NAMALWA (cell line): ENCODE data around the gene HOPX.
"Not testable (repeated sequence)": the region's sequence is repeated elsewhere in the genome, so short reads cannot be mapped to it uniquely, and the experiment has no call there.

ENCODE experiments used
- DNase-seq: peaks from one replicate; pipeline ENCODE4 v3.0.0-alpha.2; 2015; ENCODE audit warnings: low spot score

Gene HOPX

DNA sequence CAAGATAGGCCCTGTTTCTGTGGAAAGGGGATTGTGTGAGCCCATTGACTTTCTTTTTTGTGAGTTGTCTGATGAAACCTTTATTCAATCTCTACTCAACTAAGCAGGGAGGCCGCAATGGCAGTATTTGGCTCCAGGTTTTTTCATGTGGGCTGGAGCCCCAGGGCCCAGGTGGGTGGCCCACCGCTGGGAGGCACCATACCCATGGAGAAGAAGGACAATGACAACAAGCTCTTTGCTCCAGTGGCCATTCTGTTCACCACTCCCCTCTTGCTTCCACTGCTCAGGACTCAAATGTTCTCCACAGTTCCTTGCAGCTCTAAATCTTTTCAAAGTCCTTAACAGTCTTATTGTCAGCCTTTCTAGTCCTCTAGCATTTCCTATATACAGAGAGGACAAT is 54.1 kb downstream of the HOPX start:
- DNase-seq: no peak

DNA sequence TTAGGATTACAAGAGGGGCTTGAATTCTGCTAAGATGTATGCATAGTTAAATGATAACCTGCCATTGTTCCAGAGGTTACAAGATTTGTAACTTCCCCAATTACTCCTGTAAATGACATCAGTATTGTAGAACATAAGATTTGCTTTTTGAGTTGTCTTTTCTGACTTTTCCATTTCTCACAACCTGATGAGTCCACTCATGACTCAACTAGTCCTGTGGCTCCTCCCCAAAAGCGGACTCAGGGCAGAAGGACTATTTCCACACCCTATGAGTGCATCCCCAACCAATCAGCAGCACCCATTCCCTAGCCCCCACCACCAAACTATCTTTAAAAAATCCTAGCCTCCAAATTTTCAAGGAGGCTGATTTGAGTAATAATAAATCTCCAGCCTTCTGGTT is 54.7 kb downstream of the HOPX start:
- DNase-seq: no peak

DNA sequence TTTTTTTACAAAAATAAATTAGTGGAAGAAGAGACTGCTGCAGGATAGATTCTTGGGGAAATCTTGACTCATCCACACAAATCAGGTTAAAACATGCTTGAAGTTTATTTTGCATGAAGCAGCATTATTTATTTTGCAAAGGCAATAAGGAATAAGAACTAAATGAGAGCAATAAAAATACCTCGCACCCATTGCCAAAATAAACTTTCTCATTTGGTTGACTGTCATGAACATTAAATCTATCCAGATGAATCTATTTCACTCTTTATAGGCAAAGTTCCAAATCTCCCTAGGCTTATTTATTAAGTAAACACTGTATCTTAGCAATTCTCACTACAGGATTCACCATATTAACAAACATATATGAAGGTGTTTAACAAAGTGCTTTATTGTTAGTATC is 58.9 kb downstream of the HOPX start:
- no peak for DNase-seq

DNA sequence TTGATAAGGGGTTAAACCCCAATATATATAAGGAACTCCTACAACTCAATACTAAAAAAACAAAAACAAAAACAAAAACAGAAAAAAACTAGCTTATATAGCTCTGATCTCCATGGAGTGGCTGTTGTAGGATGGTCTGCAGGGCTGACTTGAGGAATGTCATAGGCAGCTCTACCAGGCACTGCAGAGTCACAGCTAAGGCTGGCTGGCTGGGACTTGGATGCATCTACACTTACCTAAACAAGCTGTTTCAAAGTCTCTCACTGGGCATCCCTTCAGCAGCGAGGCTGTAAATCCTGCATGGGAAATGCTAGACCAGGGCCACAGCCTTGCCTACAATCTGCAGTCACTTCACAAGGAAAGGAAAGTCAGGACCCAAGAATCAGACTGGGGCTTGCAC is 61.3 kb downstream of the HOPX start:
- DNase-seq: no peak

DNA sequence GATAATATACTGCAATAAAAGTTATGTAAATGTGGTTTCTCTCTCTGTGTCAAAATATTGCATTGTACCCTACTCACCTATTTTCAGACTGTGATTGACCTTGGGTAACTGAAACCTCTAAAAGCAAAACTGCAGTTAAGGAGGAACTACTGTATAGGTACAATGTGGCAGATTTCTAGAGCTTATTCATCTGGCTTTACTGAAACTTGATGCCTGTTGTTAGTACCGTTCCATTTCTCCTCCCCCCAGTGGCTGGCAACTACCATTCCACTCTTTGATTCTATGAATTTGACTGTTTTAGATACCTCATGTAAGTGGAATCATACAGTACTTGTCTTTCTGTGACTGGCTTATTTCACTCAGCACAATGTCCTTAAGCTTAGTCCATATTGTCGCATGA is 61.9 kb downstream of the HOPX start:
- DNase-seq: no peak

DNA sequence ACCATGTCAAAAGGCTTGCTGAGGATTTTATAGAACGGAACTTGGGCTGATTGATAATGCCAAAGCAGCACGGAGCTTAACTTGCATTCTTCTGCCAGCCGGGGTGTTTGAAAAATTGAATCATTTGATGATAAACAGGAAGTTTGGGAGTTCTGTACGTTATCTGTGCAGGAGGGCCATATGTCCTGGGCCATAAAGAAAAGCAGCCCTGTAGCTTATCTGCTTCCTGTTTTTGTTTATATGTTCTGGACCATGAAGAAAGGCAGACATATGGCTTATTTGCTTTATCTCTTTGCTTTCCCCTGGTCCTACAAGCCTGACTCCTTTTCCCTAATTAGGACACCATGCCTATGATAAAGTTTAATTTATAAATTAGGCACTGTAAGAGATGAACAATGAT is 62.4 kb downstream of the HOPX start:
- DNase-seq: no peak

DNA sequence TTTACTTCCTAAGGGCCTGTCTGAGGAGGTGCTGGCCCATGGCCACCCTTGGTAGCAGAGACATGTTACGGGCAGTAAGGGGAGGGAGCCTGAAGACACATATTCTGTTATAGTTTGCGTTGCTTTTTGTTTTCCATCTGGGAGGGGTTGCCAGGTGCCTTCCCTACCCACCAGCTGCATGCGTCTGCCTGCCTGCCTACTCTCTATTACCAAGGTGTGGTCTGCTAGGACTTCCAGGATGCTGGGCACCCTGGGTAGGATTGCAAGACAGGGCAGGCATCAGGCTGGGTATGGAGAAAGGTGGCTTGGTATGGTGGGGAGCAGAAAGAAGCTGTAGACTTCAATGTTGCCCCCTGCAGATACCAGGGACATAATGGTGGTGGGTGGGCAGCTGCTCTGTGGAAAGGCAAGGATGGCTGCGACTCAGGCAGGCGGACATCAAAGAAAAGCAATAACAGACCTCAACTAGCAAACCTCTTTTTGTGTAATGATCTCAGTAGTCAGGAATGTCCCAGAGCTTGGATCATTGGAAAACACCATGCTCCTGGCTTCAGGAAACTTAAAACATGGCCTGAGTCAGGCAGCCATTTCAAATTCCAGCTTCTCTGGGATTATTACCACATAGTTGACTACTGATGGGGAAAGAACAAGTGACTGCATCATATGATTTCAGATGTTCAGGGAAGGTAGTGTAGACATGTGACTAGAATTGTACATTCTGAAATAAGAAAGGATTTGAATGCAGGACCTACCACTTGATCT is 67.8 kb downstream of the HOPX start:
- no peak for DNase-seq

DNA sequence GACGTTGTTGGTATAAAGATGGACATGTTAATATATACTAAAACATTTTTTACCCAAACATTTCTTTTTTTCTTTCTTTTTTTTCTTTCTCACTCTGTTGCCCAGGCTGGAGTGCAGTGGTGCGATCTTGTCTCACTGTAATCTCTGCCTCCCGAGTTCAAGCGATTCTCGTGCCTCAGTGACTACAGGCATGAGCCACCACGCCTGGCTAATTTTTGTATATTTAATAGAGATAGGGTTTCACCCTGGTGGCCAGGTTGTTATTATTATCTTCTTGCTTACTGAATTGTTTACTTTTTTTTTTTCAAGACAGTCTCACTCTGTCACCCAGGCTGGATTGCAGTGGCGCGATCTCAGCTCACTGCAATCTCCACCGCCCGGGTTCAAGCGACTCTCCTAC is 68.8 kb downstream of the HOPX start:
- DNase-seq: no peak

DNA sequence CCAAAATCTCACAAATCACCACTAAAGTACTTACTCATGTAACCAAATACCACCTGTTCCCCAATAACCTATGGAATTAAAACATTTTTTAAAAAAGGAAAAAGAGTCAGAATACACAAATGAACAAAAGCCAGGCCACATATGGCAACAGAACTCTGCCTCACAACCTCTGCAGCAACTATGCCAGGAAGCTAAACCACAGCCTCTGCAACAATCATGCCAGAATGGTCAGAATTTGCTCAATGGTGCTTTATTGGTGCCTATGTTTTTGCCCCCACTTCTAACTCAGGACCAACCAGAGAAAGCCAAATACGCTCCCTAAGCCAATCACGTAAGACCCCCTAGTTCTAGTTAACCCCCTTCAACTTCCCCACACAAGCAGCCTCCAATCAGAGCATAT is 69.6 kb downstream of the HOPX start:
- DNase-seq: no peak

DNA sequence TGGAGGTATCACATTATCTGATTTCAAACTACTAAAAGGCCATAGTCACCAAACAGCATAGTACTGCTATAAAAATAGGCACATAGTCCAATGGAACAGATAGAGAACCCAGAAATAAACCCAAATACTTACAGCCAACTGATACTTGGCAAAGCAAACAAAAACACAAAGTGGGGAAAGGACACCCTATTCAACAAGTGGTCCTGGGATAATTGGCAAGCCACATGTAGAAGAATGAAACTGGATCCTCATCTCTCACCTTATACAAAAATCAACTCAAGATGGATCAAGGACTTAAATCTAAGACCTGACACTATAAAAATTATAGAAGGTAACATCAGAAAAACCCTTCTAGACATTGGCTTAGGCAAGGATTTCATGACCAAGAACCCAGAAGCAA is 70.9 kb downstream of the HOPX start:
- not testable (repeated sequence) for DNase-seq

DNA sequence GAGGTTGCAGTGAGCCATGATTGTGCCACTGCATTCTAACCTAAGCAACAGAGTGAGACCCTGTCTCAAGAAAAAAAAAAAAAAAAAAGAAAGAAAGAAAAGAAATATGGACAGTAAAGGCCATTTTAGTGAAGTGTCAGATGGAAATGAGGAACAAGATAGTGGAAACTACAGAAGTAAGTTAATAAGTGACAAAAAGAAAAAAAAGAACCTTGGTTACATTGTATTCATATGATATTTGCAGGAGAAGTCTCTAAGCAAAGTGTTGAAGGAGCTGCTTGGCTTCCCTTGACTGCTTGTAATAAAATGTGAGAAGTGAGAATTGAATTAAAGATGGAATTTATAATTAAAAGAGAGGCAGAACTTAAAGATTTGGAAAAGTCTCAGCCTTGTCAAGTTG is 73.2 kb downstream of the HOPX start:
- no peak for DNase-seq

DNA sequence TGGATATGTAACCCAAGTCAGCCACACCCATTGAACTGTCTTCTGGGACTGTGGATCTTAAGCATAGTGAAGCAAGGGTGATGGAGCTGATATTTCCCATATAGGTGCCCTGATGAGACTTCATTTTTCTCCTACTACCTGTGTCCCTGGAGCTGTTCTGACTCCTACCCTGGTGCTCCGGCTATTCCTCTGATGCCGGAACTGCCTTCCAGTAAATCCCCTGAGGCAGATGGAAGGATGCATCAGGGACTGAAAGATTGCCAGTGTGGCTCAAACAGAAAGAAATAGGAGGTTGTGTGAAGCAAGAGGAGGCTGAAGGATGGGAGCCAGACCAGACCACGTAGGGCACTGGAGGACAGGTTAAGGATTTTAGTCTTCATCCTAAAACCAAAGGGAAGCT is 74.7 kb downstream of the HOPX start:
- no peak for DNase-seq

DNA sequence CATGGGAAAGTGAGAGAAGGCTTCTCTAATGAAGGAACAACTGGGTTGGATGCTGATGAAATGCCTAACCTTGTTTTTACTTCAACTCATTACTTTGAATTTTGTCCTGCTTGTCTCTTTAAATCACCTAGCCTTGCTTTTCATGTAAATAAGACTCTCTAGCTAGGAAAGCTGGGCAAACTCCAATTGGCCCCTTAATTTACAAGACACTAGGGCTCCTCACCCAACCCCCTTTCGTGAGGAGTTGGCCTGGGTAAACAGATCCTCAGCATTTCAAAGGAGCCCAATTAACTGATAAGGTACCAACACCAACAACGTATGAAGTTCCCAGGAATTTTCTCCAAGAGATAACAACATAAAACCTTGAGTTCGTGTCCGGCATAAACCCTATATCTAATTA is 75.6 kb downstream of the HOPX start:
- DNase-seq: not testable (repeated sequence)

DNA sequence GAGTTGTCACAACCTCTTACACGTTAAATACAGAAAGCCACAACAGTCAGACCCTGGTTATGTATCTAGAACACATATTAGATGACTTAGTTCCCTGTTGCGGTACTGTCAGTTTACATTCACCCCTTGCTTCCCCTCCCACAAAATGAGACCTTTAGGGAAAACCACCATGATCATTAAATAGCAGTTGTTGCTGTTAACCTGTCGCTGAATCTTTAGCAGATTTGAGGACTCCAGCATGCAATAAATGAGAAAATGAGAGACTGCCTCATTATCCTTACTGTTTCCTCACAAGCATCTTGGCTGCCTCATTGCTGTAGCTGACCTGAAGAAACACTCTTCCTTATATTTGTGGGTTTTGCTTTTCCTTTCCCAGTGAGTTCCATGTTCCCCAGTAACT is 77.8 kb downstream of the HOPX start:
- DNase-seq: no peak
